ENCODE data around the gene CFAP100. TPM values are rescaled to one million over a fixed set of nuclear protein-coding genes. Genes with fewer than 3 reads are reported as not detected.

Gene CFAP100
- total RNA-seq, 3 donors from 2014 or later (not counting 1 experiment from before 2014, with no cell fraction given): not detected

DNA sequence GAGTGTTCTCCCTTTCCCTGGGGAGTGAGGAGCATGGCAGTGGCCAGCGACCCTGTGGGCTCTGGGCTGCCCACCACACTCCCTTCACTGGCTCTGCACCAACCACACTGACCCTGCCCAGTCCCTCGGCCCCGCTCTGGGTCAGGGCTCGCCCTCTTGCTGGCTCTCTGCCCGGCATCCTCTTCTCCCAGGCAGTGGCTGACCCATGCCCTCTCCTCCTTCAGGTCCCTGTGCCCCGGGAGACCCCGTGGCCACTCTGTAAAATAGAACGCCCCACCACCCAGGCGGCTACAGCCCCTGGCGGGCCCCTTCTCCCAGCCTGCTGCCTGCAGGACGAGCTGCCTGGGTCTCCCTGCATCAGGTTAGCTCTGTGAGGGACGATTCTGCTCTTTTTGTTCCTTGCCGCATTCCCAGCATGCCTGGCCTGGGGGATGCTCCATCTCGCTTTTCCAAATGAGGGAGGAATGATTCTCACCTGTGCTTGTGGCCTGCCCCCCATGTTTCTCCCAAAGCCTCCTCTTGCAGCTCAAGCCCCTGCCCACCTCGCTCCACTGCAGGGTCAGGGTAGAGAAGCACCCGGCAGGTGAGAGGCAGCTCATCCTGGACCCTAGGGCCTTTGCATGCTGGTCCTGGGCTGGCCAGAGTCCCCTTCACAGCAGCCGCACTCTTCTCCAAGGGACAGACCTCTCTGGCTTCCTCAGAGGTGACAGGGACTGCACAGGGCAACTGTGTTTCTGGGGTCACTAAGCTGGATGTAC is 14.5 kb upstream of the CFAP100 start:
- no peak overlapping the region for H3K27ac ChIP-seq (ENCODE audit: low read length)
- TF ChIP-seq, protein P1, sequence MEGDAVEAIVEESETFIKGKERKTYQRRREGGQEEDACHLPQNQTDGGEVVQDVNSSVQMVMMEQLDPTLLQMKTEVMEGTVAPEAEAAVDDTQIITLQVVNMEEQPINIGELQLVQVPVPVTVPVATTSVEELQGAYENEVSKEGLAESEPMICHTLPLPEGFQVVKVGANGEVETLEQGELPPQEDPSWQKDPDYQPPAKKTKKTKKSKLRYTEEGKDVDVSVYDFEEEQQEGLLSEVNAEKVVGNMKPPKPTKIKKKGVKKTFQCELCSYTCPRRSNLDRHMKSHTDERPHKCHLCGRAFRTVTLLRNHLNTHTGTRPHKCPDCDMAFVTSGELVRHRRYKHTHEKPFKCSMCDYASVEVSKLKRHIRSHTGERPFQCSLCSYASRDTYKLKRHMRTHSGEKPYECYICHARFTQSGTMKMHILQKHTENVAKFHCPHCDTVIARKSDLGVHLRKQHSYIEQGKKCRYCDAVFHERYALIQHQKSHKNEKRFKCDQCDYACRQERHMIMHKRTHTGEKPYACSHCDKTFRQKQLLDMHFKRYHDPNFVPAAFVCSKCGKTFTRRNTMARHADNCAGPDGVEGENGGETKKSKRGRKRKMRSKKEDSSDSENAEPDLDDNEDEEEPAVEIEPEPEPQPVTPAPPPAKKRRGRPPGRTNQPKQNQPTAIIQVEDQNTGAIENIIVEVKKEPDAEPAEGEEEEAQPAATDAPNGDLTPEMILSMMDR (IDR thresholded peaks at IDR 0.05): no peak
- Mint-ChIP-seq H3K9me3 (no peaks in the 10 kb centered on the region), H3K4me1 (no peaks in the 10 kb centered on the region), H3K36me3 (no peaks in the 10 kb centered on the region), H3K27ac (no peak overlapping the region), H3K4me3 (no peak overlapping the region), H3K27me3 (ENCODE audit: low read depth in 2 of 2) (peaks cover 14 to 22% of the 10 kb centered on the region in 2 donors)
- H3K36me3 ChIP-seq (ENCODE audit: control insufficient read depth, insufficient read depth, low read length): no peaks in the 10 kb centered on the region
- H3K4me1 ChIP-seq (ENCODE audit: control insufficient read depth, insufficient read depth, low read length): no peaks in the 10 kb centered on the region
- H3K4me3 ChIP-seq (ENCODE audit: low read length): no peak overlapping the region
- H3K9me3 ChIP-seq (ENCODE audit: control insufficient read depth, insufficient read depth, low read length): no peaks in the 10 kb centered on the region
- no peak for ATAC-seq
- 84% methylated on average over 17 of the region's 17 CpGs for WGBS (ENCODE audit: insufficient coverage)
- intact Hi-C loops (cut with micrococcal nuclease): no loop called here
- no peaks in the 10 kb centered on the region for H3K27me3 ChIP-seq (ENCODE audit: control insufficient read depth, insufficient read depth, low read length)
- no peak for DNase-seq

DNA sequence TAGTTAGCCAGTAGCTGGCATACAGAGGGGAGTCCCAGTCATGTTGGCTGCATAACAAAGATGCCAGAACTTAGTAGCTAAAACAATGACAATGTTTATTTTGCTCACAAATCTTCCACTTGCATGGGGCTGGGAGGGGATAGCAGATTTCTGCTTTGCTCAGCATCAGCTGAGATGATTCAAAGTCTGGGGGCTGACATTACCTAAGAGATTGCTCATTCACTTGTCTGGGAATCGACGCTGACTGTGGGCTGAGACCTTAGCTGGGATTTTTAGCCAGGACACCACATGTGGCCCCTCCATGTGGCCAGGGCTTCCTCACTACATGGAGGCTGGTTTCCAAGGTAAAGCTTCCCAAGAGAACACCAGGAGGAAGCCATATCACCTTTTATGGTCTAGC is 12.7 kb upstream of the CFAP100 start:
- H3K9me3 Mint-ChIP-seq: no peaks in the 10 kb centered on the region
- H3K4me3 Mint-ChIP-seq: no peak overlapping the region
- DNase-seq: no peak
- H3K4me1 Mint-ChIP-seq: no peaks in the 10 kb centered on the region
- H3K36me3 Mint-ChIP-seq: no peaks in the 10 kb centered on the region
- WGBS (ENCODE audit: insufficient coverage): 88% methylated on average over 2 of the region's 2 CpGs
- H3K27ac Mint-ChIP-seq: no peak overlapping the region
- Histone ChIP-seq H3K4me1 (ENCODE audit: control insufficient read depth, insufficient read depth, low read length) (no peaks in the 10 kb centered on the region), H3K9me3 (ENCODE audit: control insufficient read depth, insufficient read depth, low read length) (no peaks in the 10 kb centered on the region), H3K36me3 (ENCODE audit: control insufficient read depth, insufficient read depth, low read length) (no peaks in the 10 kb centered on the region), H3K27ac (ENCODE audit: low read length) (no peak overlapping the region), H3K4me3 (ENCODE audit: low read length) (no peak overlapping the region), H3K27me3 (ENCODE audit: control insufficient read depth, insufficient read depth, low read length) (no peaks in the 10 kb centered on the region)
- H3K27me3 Mint-ChIP-seq (ENCODE audit: low read depth in 2 of 2): peaks cover 16 to 22% of the 10 kb centered on the region in 2 donors
- intact Hi-C loops (cut with micrococcal nuclease): no loop called here
- TF ChIP-seq, protein P1 (IDR thresholded peaks at IDR 0.05): no peak
- ATAC-seq: no peak

DNA sequence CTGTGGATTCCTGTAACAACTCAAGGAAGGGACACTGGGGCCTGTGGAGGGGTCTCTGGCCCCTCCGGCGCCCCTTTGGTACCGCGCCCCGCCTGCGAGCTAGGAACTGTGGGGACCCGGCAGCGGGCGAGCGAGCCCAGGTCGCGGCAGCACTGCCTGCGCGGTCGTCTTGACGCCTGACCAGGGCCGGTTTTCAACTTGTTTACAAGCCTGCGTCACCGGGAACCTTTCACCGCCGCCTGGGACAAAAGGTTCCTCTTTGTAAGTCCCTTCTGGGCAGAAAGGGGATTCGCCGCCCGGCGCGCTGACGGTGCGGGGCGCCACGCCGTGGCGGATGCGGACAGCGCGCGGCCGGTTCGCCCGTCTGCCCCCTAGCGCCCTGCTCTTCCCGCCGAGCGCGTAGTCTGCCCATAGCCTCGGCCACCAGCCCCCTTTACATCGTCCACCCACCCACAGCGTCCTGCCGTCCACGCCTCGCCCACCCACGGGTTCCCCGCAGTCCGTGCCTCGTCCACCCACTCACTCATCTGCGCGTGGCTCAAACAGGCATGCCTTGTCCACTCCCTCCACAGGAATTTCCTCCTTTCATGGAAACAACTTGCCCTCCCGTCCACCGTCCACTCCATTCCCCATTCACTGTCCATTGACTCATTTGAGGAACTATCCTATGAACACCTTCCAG is 5.5 kb upstream of the CFAP100 start:
- no peak overlapping the region for H3K4me3 Mint-ChIP-seq
- ATAC-seq (peak; percentile 61 to 87 (median 65)), DNase-seq (peak; percentile 28 to 53)
- H3K36me3 Mint-ChIP-seq: no peaks in the 10 kb centered on the region
- WGBS (ENCODE audit: insufficient coverage): 6% methylated on average over 58 of the region's 58 CpGs
- no peak overlapping the region for H3K27ac Mint-ChIP-seq
- Histone ChIP-seq H3K4me3 (ENCODE audit: low read length) (no peak overlapping the region), H3K27me3 (ENCODE audit: control insufficient read depth, insufficient read depth, low read length) (no peaks in the 10 kb centered on the region), H3K4me1 (ENCODE audit: control insufficient read depth, insufficient read depth, low read length) (peaks cover 4% of the 10 kb centered on the region), H3K27ac (ENCODE audit: low read length) (no peak overlapping the region), H3K36me3 (ENCODE audit: control insufficient read depth, insufficient read depth, low read length) (no peaks in the 10 kb centered on the region), H3K9me3 (ENCODE audit: control insufficient read depth, insufficient read depth, low read length) (no peaks in the 10 kb centered on the region)
- H3K27me3 Mint-ChIP-seq (ENCODE audit: low read depth in 2 of 2): peaks cover 43% of the 10 kb centered on the region in 2 donors
- peaks cover 0 to 7% of the 10 kb centered on the region in 2 donors for H3K4me1 Mint-ChIP-seq
- no peaks in the 10 kb centered on the region for H3K9me3 Mint-ChIP-seq
- intact Hi-C loops (cut with micrococcal nuclease): loop anchor here (1.0 to 5.0 kb wide), 2 partner anchors 143 to 467 kb away; no protein-coding TSS in a partner anchor
- TF ChIP-seq, protein P1 (IDR thresholded peaks at IDR 0.05): peak; percentile 46

Data from natural killer cell (primary cell).